Spinal cord (tissue), 10 donors: Measurements from ENCODE around the gene TRPM3. TPM values are rescaled to one million over a fixed set of nuclear protein-coding genes. Genes with fewer than 3 reads are reported as not detected.
"Not testable (repeated sequence)": the region's sequence is repeated elsewhere in the genome, so short reads cannot be mapped to it uniquely, and the experiment has no call there.

Source experiments
- DNase-seq, 6 donors: peaks; one replicate each; pipeline versions ENCODE4 v3.0.0 to v3.0.0-alpha.2; 2013 to 2015; ENCODE audit warnings: low spot score in 6 of 6, low read depth in 4 of 6
- H3K27ac ChIP-seq: one replicate; pipeline ENCODE4 v1.5.1; 2013; ENCODE audit warnings: low read depth, low read length, control low read depth
- H3K27me3 ChIP-seq: one replicate; pipeline ENCODE4 v1.6.1; 2013; ENCODE audit warnings: low read length; ENCODE audit not compliant: control insufficient read depth, insufficient read depth
- H3K36me3 ChIP-seq: one replicate; pipeline ENCODE4 v1.6.1; 2013; ENCODE audit warnings: low read length; ENCODE audit not compliant: control insufficient read depth, insufficient read depth
- H3K4me1 ChIP-seq: one replicate; pipeline ENCODE4 v1.6.1; 2013; ENCODE audit warnings: low read length; ENCODE audit not compliant: control insufficient read depth, insufficient read depth
- H3K4me3 ChIP-seq: one replicate; pipeline ENCODE4 v1.5.1; 2013; ENCODE audit warnings: low read depth, low read length, control low read depth
- H3K9me3 ChIP-seq: one replicate; pipeline ENCODE4 v1.6.1; 2013; ENCODE audit warnings: low read length; ENCODE audit not compliant: control insufficient read depth, insufficient read depth
- WGBS: methylation state at CpG from one replicate; pipeline ENCODE4 v1.1.5; 2013; ENCODE audit warnings: missing lambda C conversion rate; ENCODE audit not compliant: insufficient coverage; 5-methylcytosine and 5-hydroxymethylcytosine counted together
- polyA plus RNA-seq, 2 donors: library from polyadenylated mRNA; unstranded; fragments of 120-200 nt; gene quantifications; one replicate each; pipeline ENCODE4 v1.2.1, GENCODE V29; 2013; ENCODE audit not compliant: insufficient read length in 2 of 2
- total RNA-seq, 2 donors: library from RNA; depleted of rRNA in 1 of 2; stranded (reverse); fragments of 120-200 nt in 1 of 2; fragments of >200 nt in 1 of 2; gene quantifications; one replicate each; pipeline versions ENCODE4 v1.2.3 to v1.2.4, GENCODE V29; 2013 to 2014
- donor health status: healthy.

The TRPM3 gene
- total and polyA plus RNA-seq, 4 donors = 16.7 to 198 (median 37.6) TPM

DNA sequence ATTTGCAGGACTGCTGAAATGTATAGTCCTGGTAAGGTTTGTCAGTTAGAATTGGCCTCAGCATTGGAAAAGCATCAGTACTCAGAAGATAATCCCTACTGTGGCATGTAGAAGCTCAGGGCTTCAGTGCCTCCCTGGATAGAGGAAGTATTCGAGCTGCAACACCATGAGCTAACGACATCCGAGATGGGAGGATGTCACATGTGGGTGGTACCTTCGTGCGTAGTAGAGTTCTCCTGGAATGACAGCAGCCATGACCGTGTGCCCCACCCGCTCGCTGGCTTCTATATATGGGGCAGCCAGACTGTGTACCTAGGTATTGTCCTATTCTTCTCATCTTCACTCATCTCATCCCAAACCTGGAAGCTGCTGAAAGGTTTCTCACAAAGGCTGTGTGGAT is 361.2 kb downstream of the TRPM3 start:
- Histone ChIP-seq H3K4me3 (no peak overlapping the region), H3K36me3 (no peaks in the 10 kb centered on the region), H3K27me3 (no peaks in the 10 kb centered on the region), H3K9me3 (no peaks in the 10 kb centered on the region), H3K27ac (no peak overlapping the region), H3K4me1 (no peaks in the 10 kb centered on the region)
- 80% methylated on average over 1 of the region's 8 CpGs for WGBS
- no peak for DNase-seq

DNA sequence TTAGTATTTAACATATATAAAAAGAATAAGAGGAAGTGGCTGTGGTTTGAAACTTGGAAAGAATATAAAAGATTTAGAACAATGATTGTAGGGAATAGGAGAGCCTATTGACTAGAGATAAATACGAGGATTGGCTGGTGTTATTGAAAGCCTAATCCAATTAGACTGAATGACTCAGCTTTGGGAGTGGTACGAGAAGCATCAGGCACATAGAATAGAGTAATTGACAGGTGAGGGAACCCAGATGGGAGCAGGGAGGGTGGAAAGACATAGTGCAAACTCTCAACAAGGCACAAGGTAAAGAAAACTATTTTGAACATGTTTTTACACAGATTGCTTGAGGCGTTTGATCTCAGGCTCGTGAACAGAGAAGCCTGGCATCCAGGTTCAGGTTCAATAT is 368.1 kb downstream of the TRPM3 start:
- Histone ChIP-seq H3K4me1 (no peaks in the 10 kb centered on the region), H3K4me3 (no peak overlapping the region), H3K36me3 (no peaks in the 10 kb centered on the region), H3K9me3 (no peaks in the 10 kb centered on the region), H3K27ac (no peak overlapping the region), H3K27me3 (no peaks in the 10 kb centered on the region)
- WGBS = 81% methylated on average over 4 of the region's 4 CpGs
- no peak for DNase-seq

GRCh38 chr9:70749066-70749465 is 372.4 kb downstream of the TRPM3 start:
- Histone ChIP-seq H3K4me3 (no peak overlapping the region), H3K27ac (no peak overlapping the region), H3K4me1 (no peaks in the 10 kb centered on the region), H3K27me3 (no peaks in the 10 kb centered on the region), H3K9me3 (no peaks in the 10 kb centered on the region), H3K36me3 (no peaks in the 10 kb centered on the region)
- no CpG with 5 or more reads among the region's 2 CpGs for WGBS
- no peak for DNase-seq

- H3K27me3 ChIP-seq = no peaks in the 10 kb centered on the region
- no peak for DNase-seq
- H3K4me3 ChIP-seq = no peak overlapping the region
- H3K36me3 ChIP-seq = no peaks in the 10 kb centered on the region
- H3K4me1 ChIP-seq = no peaks in the 10 kb centered on the region
- 66% methylated on average over 2 of the region's 2 CpGs for WGBS
- no peaks in the 10 kb centered on the region for H3K9me3 ChIP-seq
- no peak overlapping the region for H3K27ac ChIP-seq
Observed at GRCh38 chr9:70747261-70747718, 374.1 kb downstream of the TRPM3 start.

- Histone ChIP-seq H3K27me3 (no peaks in the 10 kb centered on the region), H3K9me3 (no peaks in the 10 kb centered on the region), H3K36me3 (no peaks in the 10 kb centered on the region), H3K4me3 (no peak overlapping the region), H3K27ac (no peak overlapping the region), H3K4me1 (no peaks in the 10 kb centered on the region)
- DNase-seq = peak in 1 of 6 donors; percentile 77
Observed at GRCh38 chr9:70746760-70747159, 374.7 kb downstream of the TRPM3 start.

- H3K36me3 ChIP-seq = no peaks in the 10 kb centered on the region
- no peaks in the 10 kb centered on the region for H3K9me3 ChIP-seq
- no peak overlapping the region for H3K27ac ChIP-seq
- H3K4me3 ChIP-seq = no peak overlapping the region
- DNase-seq = no peak
- WGBS = no CpG with 5 or more reads among the region's 1 CpG
- H3K27me3 ChIP-seq = no peaks in the 10 kb centered on the region
- H3K4me1 ChIP-seq = no peaks in the 10 kb centered on the region
Observed at GRCh38 chr9:70746316-70746715, 375.1 kb downstream of the TRPM3 start.

GRCh38 chr9:70724794-70725193 is 396.6 kb downstream of the TRPM3 start:
- H3K27me3 ChIP-seq, H3K4me3 ChIP-seq, H3K4me1 ChIP-seq, DNase-seq, H3K36me3 ChIP-seq, H3K27ac ChIP-seq, H3K9me3 ChIP-seq: not testable (repeated sequence)
- WGBS = no CpG with 5 or more reads among the region's 1 CpG

DNA sequence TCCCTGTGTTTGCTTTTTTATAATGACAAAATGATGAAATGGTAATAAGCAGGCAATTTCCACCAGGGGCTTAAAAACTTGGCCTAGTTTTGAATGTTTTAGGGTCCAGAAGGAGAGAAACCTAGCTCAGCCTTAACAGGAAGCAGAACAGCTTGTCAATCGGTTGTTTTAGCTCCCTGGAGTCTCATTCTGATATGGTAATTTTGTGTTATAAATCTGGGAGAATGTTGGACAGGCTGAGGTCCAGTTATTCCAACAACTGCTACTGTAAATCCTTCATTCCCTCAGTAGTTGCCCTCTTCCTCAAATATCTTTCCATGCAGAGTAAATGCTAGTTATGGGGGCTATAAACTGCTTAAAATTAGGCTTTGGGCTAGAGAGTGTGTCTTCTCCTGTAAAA is 397.4 kb downstream of the TRPM3 start:
- not testable (repeated sequence) for H3K27ac ChIP-seq, DNase-seq, H3K9me3 ChIP-seq, H3K27me3 ChIP-seq, H3K4me1 ChIP-seq, H3K4me3 ChIP-seq, H3K36me3 ChIP-seq
- WGBS = no CpG with 5 or more reads among the region's 1 CpG

- not testable (repeated sequence) for H3K9me3 ChIP-seq, H3K36me3 ChIP-seq, H3K27ac ChIP-seq, H3K27me3 ChIP-seq, H3K4me1 ChIP-seq, H3K4me3 ChIP-seq, DNase-seq
- WGBS = no CpG with 5 or more reads among the region's 1 CpG
Observed at GRCh38 chr9:70706797-70707196, 414.6 kb downstream of the TRPM3 start.

GRCh38 chr9:70701163-70701562 is 420.3 kb downstream of the TRPM3 start:
- WGBS = 50% methylated on average over 2 of the region's 6 CpGs
- no peaks in the 10 kb centered on the region for H3K9me3 ChIP-seq
- peak in 1 of 6 donors; percentile 21 for DNase-seq
- H3K4me1 ChIP-seq = no peaks in the 10 kb centered on the region
- H3K27ac ChIP-seq = no peak overlapping the region
- no peaks in the 10 kb centered on the region for H3K27me3 ChIP-seq
- H3K36me3 ChIP-seq = no peaks in the 10 kb centered on the region
- H3K4me3 ChIP-seq = no peak overlapping the region
